ENCODE results near the gene ABHD12.
"Not testable (repeated sequence)": the region's sequence is repeated elsewhere in the genome, so short reads cannot be mapped to it uniquely, and the experiment has no call there.

The ABHD12 gene

GRCh38 chr20:25353747-25354705 lies 36.6 kb downstream of the ABHD12 start:
- DNase-seq, result no peak

GRCh38 chr20:25353353-25353746 lies 37.3 kb downstream of the ABHD12 start:
- DNase-seq, result no peak

DNA sequence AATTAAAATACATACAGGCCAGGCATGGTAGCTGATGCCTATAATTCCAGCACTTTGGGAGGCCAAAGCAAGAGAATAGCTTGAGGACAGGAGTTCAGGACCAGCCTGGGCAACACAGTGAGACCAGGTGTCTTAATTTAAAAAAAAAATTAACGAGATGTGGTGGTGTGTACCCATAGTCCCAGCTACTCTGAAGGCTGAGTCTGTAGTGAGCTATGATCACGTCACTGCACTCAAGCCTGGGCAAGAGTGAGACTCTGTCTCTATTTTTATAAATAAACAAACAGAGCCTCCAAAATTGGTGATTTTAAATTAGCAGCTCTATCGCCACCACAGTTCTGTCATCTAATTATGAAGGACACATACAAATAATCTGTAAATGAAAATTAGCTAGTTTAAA lies 37.9 kb downstream of the ABHD12 start:
- DNase-seq, result no peak

DNA sequence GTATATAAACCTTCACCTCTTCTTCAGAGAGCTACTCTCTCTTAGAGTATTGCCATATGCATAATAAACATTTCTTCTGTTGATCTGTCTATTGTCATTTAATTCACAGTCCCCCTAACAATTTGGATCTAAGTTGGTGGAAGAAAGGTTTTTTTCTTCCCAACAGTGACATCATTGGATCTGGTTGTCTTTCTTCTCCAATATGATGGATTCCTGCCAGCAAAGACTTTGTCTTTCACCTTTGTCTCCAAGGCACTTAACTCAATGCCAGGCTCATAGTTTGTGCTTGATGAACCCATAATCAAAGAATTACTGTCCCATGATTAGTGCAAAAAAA lies 39.6 kb downstream of the ABHD12 start:
- no peak for DNase-seq

- no peak for DNase-seq
Measured at GRCh38 chr20:25346349-25346748, 44.3 kb downstream of the ABHD12 start.

DNA sequence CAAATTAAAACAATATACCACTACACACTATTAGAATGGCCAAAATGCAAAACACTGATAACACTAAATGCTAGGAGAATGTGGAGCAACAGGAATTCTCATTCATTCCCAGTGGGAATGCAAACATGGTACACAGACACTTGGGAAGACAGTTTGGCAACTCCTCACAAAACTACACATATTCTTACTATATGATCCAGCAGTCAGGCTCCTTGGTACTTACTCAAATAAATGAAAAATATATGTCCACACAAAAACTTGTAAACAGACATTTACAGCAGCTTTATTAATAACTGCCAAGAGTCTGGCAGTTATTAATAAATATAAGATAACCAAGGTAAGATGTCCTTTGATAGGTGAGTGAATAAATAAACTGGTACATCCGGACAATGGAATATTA lies 44.9 kb downstream of the ABHD12 start:
- DNase-seq, result no peak

- no peak for DNase-seq
Measured at GRCh38 chr20:25344634-25345033, 46.0 kb downstream of the ABHD12 start.

DNA sequence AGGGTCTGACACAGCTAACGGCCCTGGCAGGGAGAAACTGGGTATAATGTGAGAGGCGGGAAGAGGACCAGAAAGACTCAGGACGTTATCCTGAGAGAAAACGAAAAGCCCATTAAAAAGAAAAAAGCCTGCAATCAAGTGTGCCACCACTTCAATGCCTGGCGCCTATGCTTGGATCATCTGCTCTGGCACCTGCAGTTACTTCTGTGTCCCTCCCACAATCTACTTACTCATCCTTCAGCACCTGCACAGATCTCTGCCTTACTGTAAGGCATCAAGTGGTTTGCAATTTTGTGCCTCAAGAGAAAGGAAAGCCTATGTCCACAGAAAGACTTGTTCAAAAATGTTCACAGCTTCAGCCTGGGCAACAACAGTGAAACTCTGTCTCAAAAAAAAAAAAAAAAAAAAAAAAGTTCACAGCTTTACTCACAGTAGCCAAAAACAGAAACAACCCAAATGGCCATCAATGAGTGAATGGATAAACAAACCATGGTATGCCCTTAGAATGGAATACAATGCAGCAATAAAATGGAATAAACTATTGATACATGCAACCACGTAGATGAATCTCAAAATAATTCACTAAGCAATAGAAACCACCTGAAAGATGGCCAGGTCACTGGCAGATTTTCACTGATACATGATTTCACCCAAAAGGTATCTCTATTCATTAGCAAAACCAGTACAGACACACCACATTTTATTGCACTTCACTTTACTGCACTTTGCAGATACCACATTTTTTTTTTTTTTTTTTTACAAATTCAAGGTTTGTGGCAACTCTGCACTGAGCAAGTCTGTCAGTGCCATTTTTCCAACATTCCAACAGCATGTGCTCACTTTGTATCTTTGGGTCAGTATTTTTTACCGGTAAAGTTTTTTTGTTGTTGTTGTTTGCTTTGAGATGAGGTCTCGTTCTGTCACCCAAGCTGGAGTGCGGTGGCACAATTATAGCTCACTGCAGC lies 48.6 kb downstream of the ABHD12 start:
- no peak for DNase-seq

GRCh38 chr20:25340380-25340779 lies 50.3 kb downstream of the ABHD12 start:
- no peak for DNase-seq

GRCh38 chr20:25339608-25340007 lies 51.0 kb downstream of the ABHD12 start:
- DNase-seq, result no peak

DNA sequence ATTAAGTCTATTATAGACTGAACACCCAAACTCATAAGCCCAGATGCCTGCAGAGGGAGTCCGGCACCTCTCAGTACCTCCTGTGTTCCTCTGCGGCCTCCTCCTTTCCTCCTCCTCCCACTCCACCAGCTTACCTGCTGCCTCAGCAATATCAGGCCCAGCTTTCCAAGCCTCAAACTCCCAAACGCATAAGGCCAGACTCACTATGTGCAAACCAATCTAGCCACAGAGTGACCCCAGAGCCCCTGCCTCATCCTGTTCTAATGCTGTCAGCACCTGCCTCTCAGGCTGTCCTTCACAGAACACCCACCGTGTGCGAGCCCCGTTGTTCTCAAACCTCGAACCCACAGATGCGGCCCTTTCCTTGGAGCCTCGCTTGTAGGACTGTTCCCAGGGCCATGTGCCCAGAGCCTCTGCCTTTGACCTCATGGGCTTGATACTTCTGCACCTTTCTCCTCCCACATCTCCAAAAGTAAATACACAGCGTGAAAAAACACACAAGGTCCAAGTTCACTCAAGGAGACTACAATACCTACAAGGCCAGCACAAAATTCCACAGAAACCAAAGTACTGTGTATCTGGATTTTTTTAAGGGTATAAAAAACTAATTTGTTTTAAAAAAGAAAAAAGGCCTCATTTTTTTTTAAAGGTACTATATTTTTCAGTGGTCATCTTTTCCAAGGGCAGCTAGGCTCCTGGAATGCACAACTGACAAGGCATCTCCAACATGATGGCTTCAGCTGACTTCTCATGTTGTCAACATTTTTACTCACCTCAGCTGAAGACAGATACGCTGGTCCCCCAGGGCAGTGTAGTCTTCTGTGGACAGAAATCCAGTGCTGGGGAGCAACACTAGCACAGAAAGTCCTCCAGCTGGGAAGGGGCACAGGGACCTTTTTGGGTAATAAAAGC lies 52.3 kb downstream of the ABHD12 start:
- no peak for DNase-seq

DNA sequence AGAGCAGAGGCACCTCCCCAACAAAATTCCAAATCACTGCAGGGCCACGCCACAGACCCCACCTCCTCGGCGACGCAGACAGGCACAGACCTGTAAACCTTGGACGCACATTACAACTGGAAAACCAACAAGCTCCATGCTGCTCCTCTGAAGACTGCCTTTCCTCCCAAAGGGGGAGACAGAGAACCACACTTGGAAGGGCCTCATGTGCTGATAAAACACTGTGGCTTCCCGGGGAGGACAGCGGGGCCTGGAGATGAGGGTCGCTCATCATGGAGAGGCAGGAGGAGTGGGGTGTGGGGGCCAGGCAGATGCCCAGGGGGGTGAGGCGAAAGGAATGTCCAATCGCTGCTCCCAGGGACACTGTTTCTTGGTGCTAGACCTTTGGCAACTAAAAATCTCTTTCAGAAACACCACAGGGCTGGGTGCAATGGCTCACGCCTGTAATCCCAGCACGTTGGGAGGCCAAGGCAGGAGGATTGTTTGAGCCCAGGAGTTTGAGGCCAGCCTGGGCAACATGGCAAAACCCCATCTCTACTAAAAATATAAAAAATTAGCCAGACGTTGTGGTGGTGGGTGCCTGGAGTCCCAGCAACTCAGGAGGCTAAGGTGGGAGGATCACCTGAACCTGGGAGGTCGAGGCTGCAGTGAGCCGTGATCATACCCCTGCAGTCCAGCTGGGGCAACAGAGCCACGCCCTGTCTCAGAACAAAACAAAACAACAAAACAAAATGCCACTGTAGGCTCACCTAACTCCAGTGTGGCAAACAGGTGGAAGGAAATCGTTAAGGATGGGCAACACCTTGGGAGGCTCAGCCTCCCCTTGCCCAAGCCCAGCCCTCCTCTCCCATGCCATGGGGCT lies 53.8 kb downstream of the ABHD12 start:
- DNase-seq, result no peak

DNA sequence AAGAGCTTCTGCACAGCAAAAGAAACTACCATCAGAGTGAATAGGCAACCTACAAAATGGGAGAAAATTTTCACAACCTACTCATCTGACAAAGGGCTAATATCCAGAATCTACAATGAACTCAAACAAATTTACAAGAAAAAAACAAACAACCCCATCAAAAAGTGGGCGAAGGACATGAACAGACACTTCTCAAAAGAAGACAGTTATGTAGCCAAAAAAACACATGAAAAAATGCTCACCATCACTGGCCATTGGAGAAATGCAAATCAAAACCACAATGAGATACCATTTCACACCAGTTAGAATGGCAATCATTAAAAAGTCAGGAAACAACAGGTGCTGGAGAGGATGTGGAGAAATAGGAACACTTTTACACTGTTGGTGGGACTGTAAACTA lies 55.7 kb downstream of the ABHD12 start:
- not testable (repeated sequence) for DNase-seq

DNA sequence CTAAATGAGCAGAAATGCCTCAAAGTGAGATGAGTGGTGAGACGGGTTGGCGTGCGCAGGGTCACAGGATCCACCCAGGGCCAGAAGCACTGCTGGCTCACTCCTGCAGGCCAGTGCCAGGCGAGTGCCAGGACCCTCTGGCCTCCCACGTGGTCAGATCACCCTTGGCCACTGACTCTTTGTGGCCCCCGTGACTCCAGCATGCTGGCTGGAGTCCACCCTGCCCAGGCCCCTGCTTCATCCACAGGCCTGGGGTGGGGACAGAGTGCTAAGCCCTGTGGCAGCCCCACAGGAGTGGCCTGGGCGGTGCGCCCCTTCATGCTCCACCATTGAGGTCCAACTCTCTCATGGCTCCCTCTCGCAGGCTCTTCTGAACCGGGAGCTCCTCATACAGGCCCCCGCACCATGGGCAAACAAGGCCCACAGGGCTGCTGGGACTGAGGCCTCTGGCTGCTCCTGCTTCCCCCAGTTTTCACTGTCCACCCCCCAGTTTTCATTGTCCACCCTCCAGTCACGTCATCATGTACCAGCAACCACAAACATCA lies 61.6 kb downstream of the ABHD12 start:
- no peak for DNase-seq

GRCh38 chr20:25327521-25328235 lies 63.0 kb downstream of the ABHD12 start:
- DNase-seq, result peak in 2 of 4 experiments; percentile 50

- no peak for DNase-seq
Measured at GRCh38 chr20:25325997-25326396, 64.6 kb downstream of the ABHD12 start.

DNA sequence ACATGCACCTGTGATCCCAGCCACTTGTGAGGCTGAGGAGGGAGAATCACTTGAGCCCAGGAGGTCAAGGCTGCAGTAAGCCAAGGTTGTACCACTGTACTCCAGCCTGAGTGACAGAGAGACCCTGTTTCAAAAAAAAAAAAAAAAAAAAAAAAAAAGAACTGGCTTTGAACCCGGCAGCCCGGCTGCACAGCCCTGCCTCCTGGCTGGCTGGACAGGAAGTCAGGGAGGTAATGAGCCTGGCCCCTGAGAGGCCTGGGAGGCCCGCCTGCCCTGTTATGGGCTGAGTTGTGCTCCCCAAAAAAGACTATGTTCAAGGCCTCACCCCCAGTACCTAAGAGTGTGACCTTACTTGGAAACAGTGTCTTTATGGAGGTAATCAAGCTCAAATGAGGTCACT lies 65.6 kb downstream of the ABHD12 start:
- DNase-seq, result peak in 3 of 4 experiments; percentile 28 to 61 (median 49)

GRCh38 chr20:25324412-25324811 lies 66.2 kb downstream of the ABHD12 start:
- DNase-seq, result peak; percentile 95 to 99 (median 96)

DNA sequence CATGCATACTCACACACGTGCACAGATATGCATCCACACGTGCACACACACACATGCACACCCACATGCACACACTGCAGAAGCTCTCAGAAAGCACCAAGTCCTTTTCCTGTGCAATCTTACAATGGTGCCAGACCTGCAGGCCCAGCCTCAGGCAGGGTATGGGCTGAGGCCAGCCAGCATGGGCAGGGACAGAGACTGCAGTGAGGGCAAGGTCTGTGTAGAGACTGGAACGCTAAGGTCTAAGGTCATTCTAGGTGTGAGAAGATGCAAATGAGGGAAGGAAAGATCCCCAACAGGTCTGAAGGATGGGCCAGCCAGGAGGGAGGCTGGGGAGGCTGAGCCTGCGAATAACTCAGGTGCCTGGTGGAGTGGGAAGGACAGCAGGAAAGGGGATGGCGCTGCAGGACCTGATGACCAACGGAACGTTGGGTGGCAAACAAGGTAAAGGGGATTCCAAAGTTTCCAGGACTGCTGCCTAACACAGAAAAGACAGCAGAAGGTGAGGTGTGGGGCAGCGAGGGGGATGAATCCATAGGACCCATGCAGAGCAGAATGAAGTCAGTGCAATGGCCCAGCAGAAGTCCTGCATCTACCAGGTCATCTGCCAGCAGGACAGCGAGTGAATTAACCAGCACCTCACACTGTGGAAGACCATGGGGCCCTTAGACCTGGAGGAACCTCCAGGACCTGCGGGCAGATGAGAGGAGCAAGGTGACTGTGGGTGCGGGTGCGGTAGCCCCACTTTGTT lies 67.0 kb downstream of the ABHD12 start:
- DNase-seq, result no peak

DNA sequence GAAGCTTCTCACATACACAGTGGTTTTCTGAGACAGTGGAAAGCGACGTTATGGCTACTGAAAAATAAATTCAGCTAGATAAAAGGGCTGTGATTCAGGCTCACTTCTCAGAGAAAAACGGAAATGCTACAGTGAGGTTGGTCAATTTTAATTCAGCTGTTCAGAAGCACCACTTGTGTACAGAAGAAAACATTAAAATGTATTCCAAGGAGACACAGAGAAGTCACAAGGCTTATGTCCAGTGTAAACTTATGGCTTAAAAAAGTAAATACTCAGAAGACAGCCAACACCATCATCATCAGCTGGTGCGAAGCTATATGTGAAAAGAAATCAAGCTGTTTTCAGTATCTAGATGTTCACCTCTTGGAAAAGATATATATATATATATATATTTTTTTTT lies 68.6 kb downstream of the ABHD12 start:
- no peak for DNase-seq

Measured in suppressor macrophage (primary cell).